Smooth muscle cell (in vitro differentiated cells): ENCODE measurements around the gene ZCCHC2. TPM values are rescaled to one million over a fixed set of nuclear protein-coding genes. Genes with fewer than 3 reads are reported as not detected.

Experiments
- DNase-seq: peaks from one replicate; lab custom pipeline; 2025; ENCODE audit not compliant: unreplicated experiment; lab: John Stamatoyannopoulos, UW
- H2AFZ ChIP-seq: fragments of 200-600 bp; sonication (generic); 2 replicates; pipeline ENCODE4 v1.6.0; 2016; ENCODE audit warnings: antibody characterized with exemption, low read depth, mild to moderate bottlenecking
- H3F3A ChIP-seq: fragments of 200-600 bp; sonication (generic); 2 replicates; pipeline ENCODE4 v1.6.0; 2017; ENCODE audit warnings: antibody characterized with exemption, low read depth
- H3K27ac ChIP-seq: fragments of 200-600 bp; sonication (generic); 2 replicates; pipeline ENCODE4 v1.5.1; 2016; ENCODE audit warnings: low read depth, mild to moderate bottlenecking
- H3K27me3 ChIP-seq: fragments of 200-600 bp; sonication (generic); 2 replicates; pipeline ENCODE4 v1.6.1; 2016; ENCODE audit warnings: low read depth, mild to moderate bottlenecking
- H3K36me3 ChIP-seq: fragments of 200-600 bp; sonication (generic); 2 replicates; pipeline ENCODE4 v1.5.1; 2016; ENCODE audit warnings: low read depth
- H3K4me1 ChIP-seq: fragments of 200-600 bp; sonication (generic); 2 replicates; pipeline ENCODE4 v1.5.1; 2016; ENCODE audit warnings: low read depth
- H3K4me2 ChIP-seq: fragments of 200-600 bp; sonication (generic); 2 replicates; pipeline ENCODE4 v1.6.0; 2016; ENCODE audit warnings: mild to moderate bottlenecking
- H3K4me3 ChIP-seq: fragments of 200-600 bp; sonication (generic); 2 replicates; pipeline ENCODE4 v1.5.1; 2016; ENCODE audit warnings: mild to moderate bottlenecking
- H3K79me2 ChIP-seq: fragments of 200-600 bp; sonication (generic); 2 replicates; pipeline ENCODE4 v1.6.0; 2016; ENCODE audit warnings: low read depth, mild to moderate bottlenecking
- H3K9ac ChIP-seq: fragments of 200-600 bp; sonication (generic); 2 replicates; pipeline ENCODE4 v1.6.0; 2016; ENCODE audit warnings: low read depth
- H3K9me3 ChIP-seq: fragments of 200-600 bp; sonication (generic); replicated peaks from 2 replicates; pipeline ENCODE4 v1.5.1; 2016; ENCODE audit warnings: low read depth
- H4K20me1 ChIP-seq: fragments of 200-600 bp; sonication (generic); 2 replicates; pipeline ENCODE4 v1.6.0; 2016; ENCODE audit warnings: low read depth
- WGBS: methylation state at CpG from one replicate; pipeline ENCODE4 v1.1.7; 2016; ENCODE audit warnings: low lambda C conversion rate; 5-methylcytosine and 5-hydroxymethylcytosine counted together
- polyA plus RNA-seq: library from polyadenylated mRNA; unstranded; fragments of >200 nt; fragmentation: Nextera tagmentation; extraction: Ambion mirVana; gene quantifications from 2 replicates; pipeline ENCODE4 v1.2.1, GENCODE V29; 2016
- total RNA-seq: library from RNA; depleted of rRNA; stranded (reverse); fragments of >200 nt; gene quantifications from 2 replicates; pipeline ENCODE4 v1.2.3, GENCODE V29; 2014
- TF ChIP-seq, protein P1 (sequence below): fragments of 200-600 bp; sonication (generic); IDR thresholded peaks from 2 replicates; pipeline ENCODE4 v1.5.1; 2017; ENCODE audit warnings: borderline replicate concordance, mild to moderate bottlenecking, antibody characterized with exemption; ENCODE audit not compliant: insufficient read depth, poor library complexity, severe bottlenecking

ZCCHC2 gene
- total and polyA plus RNA-seq, 2 experiments from 2014 or later: 0.74 to 8.1 TPM

DNA sequence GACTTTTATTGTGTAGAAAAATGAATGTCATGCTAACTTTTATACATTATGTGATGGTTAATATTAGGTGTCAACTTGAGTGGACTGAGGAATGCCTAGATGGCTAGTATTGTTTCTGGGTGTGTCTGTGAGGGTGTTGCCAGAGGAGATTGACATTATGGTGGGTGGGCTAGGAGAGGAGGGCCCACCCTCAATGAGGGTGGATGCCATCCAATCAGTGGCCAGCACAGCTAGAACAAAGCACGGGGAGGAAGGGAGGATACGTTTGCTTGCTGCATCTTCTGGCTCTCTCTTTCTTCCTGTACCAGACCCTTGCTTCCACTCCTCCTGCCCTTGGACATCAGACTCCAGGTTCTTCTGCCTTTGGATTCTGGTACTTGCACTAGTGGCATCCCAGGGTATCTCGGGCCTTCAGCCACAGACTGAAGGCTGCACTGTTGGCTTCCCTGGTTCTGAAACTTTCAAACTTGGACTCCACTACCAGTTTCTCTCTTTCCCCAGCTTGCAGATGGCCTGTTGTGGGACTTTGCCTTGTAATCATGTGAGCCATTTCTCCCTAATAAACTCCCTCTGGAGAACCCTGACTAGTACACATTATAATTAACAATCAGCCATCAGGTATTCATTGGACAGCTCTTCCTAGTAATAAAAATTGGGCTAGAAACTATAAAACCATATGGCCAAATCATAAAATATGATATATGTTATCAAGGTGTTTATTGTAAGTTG is 31.7 kb upstream of the ZCCHC2 start:
- no peaks in the 10 kb centered on the region for H3K79me2 ChIP-seq
- DNase-seq: no peak
- H3K27ac ChIP-seq: no peak overlapping the region
- no peak overlapping the region for H2AFZ ChIP-seq
- H3K9me3 ChIP-seq: no peaks in the 10 kb centered on the region
- no peaks in the 10 kb centered on the region for H3F3A ChIP-seq
- H3K36me3 ChIP-seq: no peaks in the 10 kb centered on the region
- TF ChIP-seq, protein P1, sequence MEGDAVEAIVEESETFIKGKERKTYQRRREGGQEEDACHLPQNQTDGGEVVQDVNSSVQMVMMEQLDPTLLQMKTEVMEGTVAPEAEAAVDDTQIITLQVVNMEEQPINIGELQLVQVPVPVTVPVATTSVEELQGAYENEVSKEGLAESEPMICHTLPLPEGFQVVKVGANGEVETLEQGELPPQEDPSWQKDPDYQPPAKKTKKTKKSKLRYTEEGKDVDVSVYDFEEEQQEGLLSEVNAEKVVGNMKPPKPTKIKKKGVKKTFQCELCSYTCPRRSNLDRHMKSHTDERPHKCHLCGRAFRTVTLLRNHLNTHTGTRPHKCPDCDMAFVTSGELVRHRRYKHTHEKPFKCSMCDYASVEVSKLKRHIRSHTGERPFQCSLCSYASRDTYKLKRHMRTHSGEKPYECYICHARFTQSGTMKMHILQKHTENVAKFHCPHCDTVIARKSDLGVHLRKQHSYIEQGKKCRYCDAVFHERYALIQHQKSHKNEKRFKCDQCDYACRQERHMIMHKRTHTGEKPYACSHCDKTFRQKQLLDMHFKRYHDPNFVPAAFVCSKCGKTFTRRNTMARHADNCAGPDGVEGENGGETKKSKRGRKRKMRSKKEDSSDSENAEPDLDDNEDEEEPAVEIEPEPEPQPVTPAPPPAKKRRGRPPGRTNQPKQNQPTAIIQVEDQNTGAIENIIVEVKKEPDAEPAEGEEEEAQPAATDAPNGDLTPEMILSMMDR: no peak
- H3K27me3 ChIP-seq: no peaks in the 10 kb centered on the region
- H3K4me1 ChIP-seq: no peaks in the 10 kb centered on the region
- H3K9ac ChIP-seq: no peak overlapping the region
- no peaks in the 10 kb centered on the region for H4K20me1 ChIP-seq
- 70% methylated on average over 3 of the region's 3 CpGs for WGBS
- H3K4me3 ChIP-seq: no peak overlapping the region
- no peak overlapping the region for H3K4me2 ChIP-seq

DNA sequence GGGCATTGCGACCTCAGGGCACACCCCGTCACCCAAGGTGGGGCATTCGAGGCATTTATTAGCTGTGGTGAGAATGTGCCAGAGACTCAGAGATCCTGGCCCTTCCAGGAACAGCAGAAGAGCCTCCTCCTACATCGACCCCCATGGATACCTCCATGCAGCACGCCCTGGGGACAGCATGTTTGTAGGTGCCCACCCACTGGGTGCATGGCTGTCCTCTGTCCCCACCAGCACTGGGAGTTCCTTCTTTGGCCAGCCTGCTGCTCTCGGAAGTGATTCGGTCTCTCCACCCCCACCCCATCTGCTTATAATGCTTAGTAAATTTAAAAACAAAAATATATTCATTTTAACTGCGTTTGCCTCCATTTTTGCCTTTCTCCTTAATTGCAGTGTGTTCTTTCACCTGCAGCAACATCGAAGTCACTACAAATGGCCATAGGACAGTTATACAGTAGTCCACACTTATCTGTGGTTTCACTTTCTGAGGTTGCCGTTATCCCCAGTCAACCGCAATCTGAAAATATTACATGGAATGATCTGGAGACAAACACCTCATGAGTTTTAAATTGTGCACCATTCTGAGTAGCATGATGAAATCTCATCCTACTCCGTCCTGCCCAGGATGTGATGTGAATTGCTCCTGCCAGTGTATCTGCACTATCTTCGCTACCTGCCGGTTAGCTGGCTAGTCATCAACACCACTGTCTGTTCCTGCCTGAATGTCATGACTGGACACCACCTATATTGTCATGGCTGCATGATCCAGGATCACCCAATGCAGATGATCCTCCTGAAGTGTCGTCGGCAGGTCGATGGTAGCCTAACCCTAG is 29.6 kb upstream of the ZCCHC2 start:
- H3K9me3 ChIP-seq: no peaks in the 10 kb centered on the region
- no peak overlapping the region for H2AFZ ChIP-seq
- no peaks in the 10 kb centered on the region for H3K36me3 ChIP-seq
- no peaks in the 10 kb centered on the region for H3K27me3 ChIP-seq
- TF ChIP-seq, protein P1: no peak
- no peak for DNase-seq
- no peak overlapping the region for H3K4me2 ChIP-seq
- no peaks in the 10 kb centered on the region for H3K79me2 ChIP-seq
- no peaks in the 10 kb centered on the region for H4K20me1 ChIP-seq
- H3K9ac ChIP-seq: no peak overlapping the region
- no peaks in the 10 kb centered on the region for H3F3A ChIP-seq
- no peak overlapping the region for H3K27ac ChIP-seq
- 94% methylated on average over 17 of the region's 17 CpGs for WGBS
- H3K4me1 ChIP-seq: no peaks in the 10 kb centered on the region
- H3K4me3 ChIP-seq: no peak overlapping the region

DNA sequence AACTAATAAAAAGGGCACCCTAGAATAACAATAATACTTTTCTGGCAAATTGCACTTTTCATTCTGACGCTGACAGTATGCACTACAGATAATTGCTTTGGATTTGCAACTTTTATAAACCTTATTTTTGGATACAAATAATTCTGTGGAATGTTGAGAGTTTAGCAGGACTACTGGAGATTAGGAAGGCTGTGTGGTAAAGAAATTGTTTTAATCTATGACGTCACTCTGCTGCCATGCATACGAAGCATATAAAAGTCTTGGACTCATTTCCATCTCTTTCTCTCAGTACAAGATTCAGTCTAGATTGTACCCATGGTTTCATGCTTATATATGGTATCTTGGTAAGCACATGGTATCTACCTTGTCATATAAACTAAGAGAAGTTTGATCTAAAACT is 28.1 kb upstream of the ZCCHC2 start:
- no peak for DNase-seq
- no peaks in the 10 kb centered on the region for H3K27me3 ChIP-seq
- WGBS: 78% methylated on average over 3 of the region's 3 CpGs

More for the DNA sequence above, 28.1 kb upstream of the ZCCHC2 start:
- Histone ChIP-seq H3K27ac (no peak overlapping the region), H3K4me3 (no peak overlapping the region), H3K36me3 (no peaks in the 10 kb centered on the region), H3K4me2 (no peak overlapping the region), H2AFZ (no peak overlapping the region), H3K9ac (no peak overlapping the region), H3F3A (no peaks in the 10 kb centered on the region), H3K79me2 (no peaks in the 10 kb centered on the region), H3K9me3 (no peaks in the 10 kb centered on the region), H3K4me1 (no peaks in the 10 kb centered on the region), H4K20me1 (no peaks in the 10 kb centered on the region)
- TF ChIP-seq, protein P1: no peak
